ENCODE measurements around the gene PPFIA4. TPM values are rescaled to one million over a fixed set of nuclear protein-coding genes. Genes with fewer than 3 reads are reported as not detected.

Gene PPFIA4
- total and polyA plus RNA-seq, 9 of the 15 experiments (the other 6 are each of a cell fraction or from before 2014, with no cell fraction given): 0.07 to 12.0 (median 0.70) TPM

DNA sequence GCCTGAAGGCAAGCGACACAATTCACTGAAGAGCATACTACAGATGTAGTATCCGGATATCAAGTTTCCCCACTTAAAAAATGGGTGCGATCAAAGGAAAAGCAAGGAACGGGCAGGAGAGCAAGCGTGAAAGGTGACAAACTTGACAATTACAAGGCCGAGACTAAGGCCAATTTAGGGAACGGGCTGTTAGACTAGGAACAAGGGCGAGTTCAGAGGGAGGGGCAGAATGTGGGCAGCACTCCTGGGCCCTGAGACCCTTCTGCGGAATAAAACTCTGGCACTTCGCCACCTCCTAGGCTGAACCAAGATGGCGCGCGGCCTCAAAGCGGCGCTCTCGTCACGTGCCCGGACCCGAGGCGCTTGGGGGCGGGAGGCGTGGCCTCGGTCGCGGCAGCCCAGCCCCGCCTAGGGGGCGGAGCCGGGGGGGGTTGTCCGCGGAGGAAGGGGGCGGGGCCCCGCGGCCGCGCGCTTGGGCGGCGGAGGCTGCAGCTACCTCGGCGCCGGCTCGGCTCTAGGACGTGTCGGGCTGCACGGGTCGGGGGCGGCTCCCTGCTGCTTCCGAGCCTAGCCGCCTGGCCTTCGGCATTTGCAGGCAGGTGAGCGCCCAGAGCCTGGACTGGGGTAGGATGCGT, at the start of gene PPFIA4 (continued):
- TF ChIP-seq, protein P1, sequence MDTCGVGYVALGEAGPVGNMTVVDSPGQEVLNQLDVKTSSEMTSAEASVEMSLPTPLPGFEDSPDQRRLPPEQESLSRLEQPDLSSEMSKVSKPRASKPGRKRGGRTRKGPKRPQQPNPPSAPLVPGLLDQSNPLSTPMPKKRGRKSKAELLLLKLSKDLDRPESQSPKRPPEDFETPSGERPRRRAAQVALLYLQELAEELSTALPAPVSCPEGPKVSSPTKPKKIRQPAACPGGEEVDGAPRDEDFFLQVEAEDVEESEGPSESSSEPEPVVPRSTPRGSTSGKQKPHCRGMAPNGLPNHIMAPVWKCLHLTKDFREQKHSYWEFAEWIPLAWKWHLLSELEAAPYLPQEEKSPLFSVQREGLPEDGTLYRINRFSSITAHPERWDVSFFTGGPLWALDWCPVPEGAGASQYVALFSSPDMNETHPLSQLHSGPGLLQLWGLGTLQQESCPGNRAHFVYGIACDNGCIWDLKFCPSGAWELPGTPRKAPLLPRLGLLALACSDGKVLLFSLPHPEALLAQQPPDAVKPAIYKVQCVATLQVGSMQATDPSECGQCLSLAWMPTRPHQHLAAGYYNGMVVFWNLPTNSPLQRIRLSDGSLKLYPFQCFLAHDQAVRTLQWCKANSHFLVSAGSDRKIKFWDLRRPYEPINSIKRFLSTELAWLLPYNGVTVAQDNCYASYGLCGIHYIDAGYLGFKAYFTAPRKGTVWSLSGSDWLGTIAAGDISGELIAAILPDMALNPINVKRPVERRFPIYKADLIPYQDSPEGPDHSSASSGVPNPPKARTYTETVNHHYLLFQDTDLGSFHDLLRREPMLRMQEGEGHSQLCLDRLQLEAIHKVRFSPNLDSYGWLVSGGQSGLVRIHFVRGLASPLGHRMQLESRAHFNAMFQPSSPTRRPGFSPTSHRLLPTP (IDR thresholded peaks at IDR 0.05; ENCODE audit: borderline replicate concordance, extremely low read depth, insufficient read length): no peak
- TF ChIP-seq RBM17 (IDR thresholded peaks at IDR 0.05; ENCODE audit: borderline replicate concordance, low read depth, low read length) (no peak), SRSF3 (IDR thresholded peaks at IDR 0.05; ENCODE audit: insufficient read depth, low read length) (no peak), CGGBP1 (CRISPR knock-in tag; IDR thresholded peaks at IDR 0.05) (0 out of 2 replicates have a peak, but pooled peaks have one; percentile 56), ARNT (IDR thresholded peaks at IDR 0.05) (peak; percentile 56 to 83; a peak in 2 of 4 replicates), ZFP30 (CRISPR knock-in tag; IDR thresholded peaks at IDR 0.05; ENCODE audit: borderline replicate concordance) (no peak), FOXJ3 (CRISPR knock-in tag; IDR thresholded peaks at IDR 0.05) (no peak), CBFA2T2 (conservative IDR thresholded peaks at IDR 0.05) (peak; percentile 63), ETS2 (tag; IDR thresholded peaks at IDR 0.05; ENCODE audit: borderline replicate concordance, poor library complexity, severe bottlenecking) (no peak), TCFL5 (CRISPR knock-in tag; conservative IDR thresholded peaks at IDR 0.05) (peak; percentile 60), ILK (tag; IDR thresholded peaks at IDR 0.05; ENCODE audit: borderline replicate concordance, low read depth) (no peak), ZNF696 (CRISPR knock-in tag; conservative IDR thresholded peaks at IDR 0.05) (no peak), YY1 (IDR thresholded peaks at IDR 0.05; ENCODE audit: borderline replicate concordance in 1 of 3, control insufficient read depth in 1 of 3, extremely low read depth in 1 of 3, insufficient read depth in 3 of 3, insufficient read length in 1 of 3, insufficient replicate concordance in 2 of 3, low read depth in 1 of 3, low read length in 2 of 3) (peak; percentile 93 to 99 (median 98)), ZBTB9 (CRISPR knock-in tag; IDR thresholded peaks at IDR 0.05) (peak; percentile 96), DIDO1 (tag; IDR thresholded peaks at IDR 0.05; ENCODE audit: low read depth) (peak; percentile 46; the same call in 1 of the 2 replicates), HOXB6 (CRISPR knock-in tag; IDR thresholded peaks at IDR 0.05; ENCODE audit: borderline replicate concordance) (no peak), PML (IDR thresholded peaks at IDR 0.05; ENCODE audit: low read length) (no peak), PYGO2 (tag; IDR thresholded peaks at IDR 0.05) (0 out of 2 replicates have a peak, but pooled peaks have one; percentile 57), ARID2 (IDR thresholded peaks at IDR 0.05) (0 out of 2 replicates have a peak, but pooled peaks have one; percentile 10), SMAD2 (IDR thresholded peaks at IDR 0.05; ENCODE audit: low read depth, low read length) (no peak), ZNF282 (CRISPR knock-in tag; IDR thresholded peaks at IDR 0.05) (no peak)
